Prostate gland (tissue), 2 donors: ENCODE results near the gene ATXN1. TPM values are rescaled to one million over a fixed set of nuclear protein-coding genes. Genes with fewer than 3 reads are reported as not detected.
A peak's percentile ranks its signal among the peaks of the same experiment; 100 is the strongest.

Experiments
- DNase-seq: peaks from one replicate; pipeline ENCODE4 v3.0.0-alpha.2; 2019; ENCODE audit warnings: low spot score
- H3K27ac ChIP-seq, 2 donors: fragments of 200-600 bp; sonication (generic); 2 replicates each; pipeline ENCODE4 v1.5.1; 2017 to 2019
- H3K27me3 ChIP-seq: fragments of 200-600 bp; sonication (generic); replicated peaks from 2 replicates; pipeline ENCODE4 v1.5.1; 2019; ENCODE audit not compliant: insufficient read depth
- H3K36me3 ChIP-seq, 2 donors: fragments of 200-600 bp; sonication (generic); 1 replicate in 1 of 2; 2 replicates in 1 of 2; pipeline versions ENCODE4 v1.5.1 to v1.8.1; 2017 to 2019
- H3K4me1 ChIP-seq: fragments of 200-600 bp; sonication (generic); replicated peaks from 2 replicates; pipeline ENCODE4 v1.5.1; 2019
- H3K4me3 ChIP-seq, 2 donors: fragments of 200-600 bp; sonication (generic); 2 replicates each; pipeline ENCODE4 v1.5.1; 2017 to 2019
- H3K9me3 ChIP-seq: fragments of 200-600 bp; sonication (generic); 2 replicates; pipeline ENCODE4 v1.5.1; 2017
- POLR2A ChIP-seq: fragments of 450-650 bp; IDR thresholded peaks from one replicate; pipeline ENCODE4 v1.6.1; 2016; ENCODE audit warnings: antibody characterized with exemption, mild to moderate bottlenecking
- POLR2AphosphoS5 ChIP-seq: sonication (generic); formaldehyde crosslinking; IDR thresholded peaks from one replicate; pipeline ENCODE4 v1.6.1; 2017; ENCODE audit warnings: antibody characterized with exemption
- WGBS: methylation state at CpG from one replicate; pipeline ENCODE4 v1.1.5; 2018; 5-methylcytosine and 5-hydroxymethylcytosine counted together
- intact Hi-C: fragments of 100-400 bp; cut with DNase I; formaldehyde crosslinking; loops from one replicate; pipeline ENCODE4 v1.14.2; 2022
- total RNA-seq, 2 donors: library from RNA; depleted of rRNA; stranded (reverse); fragments of >200 nt; gene quantifications; one replicate each; pipeline ENCODE4 v1.1.0, GENCODE V29; 2016
- TF ChIP-seq, protein P1 (sequence below), 4 experiments: fragments of 200-600 bp in 2 of 4; fragments of 450-650 bp in 2 of 4; sonication (generic) in 2 of 4; IDR thresholded peaks; 1 replicate in 3 of 4; 2 replicates in 1 of 4; pipeline ENCODE4 v1.5.1; 2016 to 2019; ENCODE audit warnings: antibody characterized with exemption in 4 of 4, mild to moderate bottlenecking in 2 of 4, moderate library complexity in 2 of 4

The ATXN1 gene
- total RNA-seq, 2 donors from 2014 or later, result 28.5 to 89.0 TPM

DNA sequence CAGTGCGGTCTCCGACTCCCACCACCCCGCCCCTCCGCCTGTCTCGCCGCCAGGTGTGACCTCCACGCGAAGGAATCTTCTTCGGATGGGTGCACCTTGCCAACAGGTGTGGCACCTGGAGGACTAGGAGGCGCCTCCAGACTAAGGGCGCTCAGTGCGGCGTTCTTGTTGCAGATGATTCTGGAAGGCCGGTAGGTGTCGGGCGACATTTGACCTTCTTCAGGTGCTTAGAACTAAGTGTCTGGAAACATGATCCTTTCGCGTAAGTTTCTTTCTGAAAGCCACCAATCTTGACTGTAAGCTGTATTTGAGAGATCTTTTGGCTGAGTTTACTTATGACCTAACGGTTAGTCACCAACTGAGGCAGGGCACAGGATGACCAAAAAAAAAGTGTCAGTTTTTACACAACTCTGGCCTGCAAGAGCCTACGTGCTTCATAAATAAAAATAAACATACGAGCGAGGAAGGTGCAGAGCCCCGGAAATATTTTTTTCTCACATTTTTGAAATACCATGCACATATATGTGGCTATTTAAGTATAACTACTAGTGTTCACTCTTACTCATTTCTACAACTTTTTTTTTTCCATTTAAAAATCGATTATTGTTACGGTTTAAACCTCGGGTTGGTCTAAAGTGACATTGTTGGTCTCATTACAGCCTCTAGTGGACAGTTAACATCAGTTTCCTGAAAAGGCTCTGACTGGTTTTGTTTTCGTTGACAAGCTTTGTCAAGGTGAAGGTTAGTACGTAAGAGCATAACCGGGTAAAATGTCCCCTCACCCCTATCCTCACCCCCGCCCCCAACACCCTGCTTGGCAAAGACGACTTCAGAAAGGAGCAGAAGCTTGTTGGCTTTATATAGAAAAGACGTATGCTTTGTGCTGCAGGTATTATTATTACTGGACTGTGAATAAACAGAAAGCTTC lies 1.6 kb upstream of the ATXN1 start:
- DNase-seq, result peak; percentile 65
- H3K27me3 ChIP-seq, result no peaks in the 10 kb centered on the region
- peak overlapping the region; percentile 97 to 98 for H3K27ac ChIP-seq
- peaks cover 12% of the 10 kb centered on the region for H3K4me1 ChIP-seq
- H3K4me3 ChIP-seq, result peak overlapping the region; percentile 90 to 99
- intact Hi-C loops, result loop anchor here (2.0 to 10.0 kb wide), 3 partner anchors 252 to 432 kb away; no protein-coding TSS in a partner anchor
- H3K36me3 ChIP-seq, result no peaks in the 10 kb centered on the region
- 2% methylated on average over 32 of the region's 32 CpGs for WGBS
- H3K9me3 ChIP-seq, result no peaks in the 10 kb centered on the region
- TF ChIP-seq POLR2AphosphoS5 (peak; percentile 19), POLR2A (peak; percentile 5)
- TF ChIP-seq, protein P1, sequence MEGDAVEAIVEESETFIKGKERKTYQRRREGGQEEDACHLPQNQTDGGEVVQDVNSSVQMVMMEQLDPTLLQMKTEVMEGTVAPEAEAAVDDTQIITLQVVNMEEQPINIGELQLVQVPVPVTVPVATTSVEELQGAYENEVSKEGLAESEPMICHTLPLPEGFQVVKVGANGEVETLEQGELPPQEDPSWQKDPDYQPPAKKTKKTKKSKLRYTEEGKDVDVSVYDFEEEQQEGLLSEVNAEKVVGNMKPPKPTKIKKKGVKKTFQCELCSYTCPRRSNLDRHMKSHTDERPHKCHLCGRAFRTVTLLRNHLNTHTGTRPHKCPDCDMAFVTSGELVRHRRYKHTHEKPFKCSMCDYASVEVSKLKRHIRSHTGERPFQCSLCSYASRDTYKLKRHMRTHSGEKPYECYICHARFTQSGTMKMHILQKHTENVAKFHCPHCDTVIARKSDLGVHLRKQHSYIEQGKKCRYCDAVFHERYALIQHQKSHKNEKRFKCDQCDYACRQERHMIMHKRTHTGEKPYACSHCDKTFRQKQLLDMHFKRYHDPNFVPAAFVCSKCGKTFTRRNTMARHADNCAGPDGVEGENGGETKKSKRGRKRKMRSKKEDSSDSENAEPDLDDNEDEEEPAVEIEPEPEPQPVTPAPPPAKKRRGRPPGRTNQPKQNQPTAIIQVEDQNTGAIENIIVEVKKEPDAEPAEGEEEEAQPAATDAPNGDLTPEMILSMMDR (IDR thresholded peaks at IDR 0.05), result peak; percentile 60 to 87 (median 77)

DNA sequence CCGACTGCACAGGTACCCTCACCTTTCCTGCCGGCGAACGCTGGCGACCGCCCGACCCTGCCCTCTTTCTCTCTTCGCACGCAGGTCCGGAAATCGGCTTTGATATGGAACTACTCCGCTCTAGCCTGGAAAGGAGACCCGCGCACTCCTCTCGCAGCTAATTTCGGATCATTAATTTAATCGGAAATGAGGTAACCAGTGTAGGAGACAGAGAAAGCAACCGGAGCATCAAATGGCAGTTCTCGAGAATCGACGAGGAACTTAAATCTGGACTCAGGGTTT lies 949 bp upstream of the ATXN1 start:
- TF ChIP-seq POLR2AphosphoS5, result no peak
- TF ChIP-seq, protein P1 (IDR thresholded peaks at IDR 0.05), result no peak
- no peak for TF ChIP-seq POLR2A
- peak overlapping the region; percentile 90 to 99 for H3K4me3 ChIP-seq
- H3K27me3 ChIP-seq, result no peaks in the 10 kb centered on the region
- peaks cover 13% of the 10 kb centered on the region for H3K4me1 ChIP-seq
- under 1% methylated on average over 21 of the region's 21 CpGs for WGBS
- intact Hi-C loops, result loop anchor here (2.0 to 10.0 kb wide), 3 partner anchors 251 to 431 kb away; no protein-coding TSS in a partner anchor
- no peaks in the 10 kb centered on the region for H3K36me3 ChIP-seq
- H3K27ac ChIP-seq, result peak overlapping the region; percentile 97 to 98
- no peaks in the 10 kb centered on the region for H3K9me3 ChIP-seq
- DNase-seq, result no peak

DNA sequence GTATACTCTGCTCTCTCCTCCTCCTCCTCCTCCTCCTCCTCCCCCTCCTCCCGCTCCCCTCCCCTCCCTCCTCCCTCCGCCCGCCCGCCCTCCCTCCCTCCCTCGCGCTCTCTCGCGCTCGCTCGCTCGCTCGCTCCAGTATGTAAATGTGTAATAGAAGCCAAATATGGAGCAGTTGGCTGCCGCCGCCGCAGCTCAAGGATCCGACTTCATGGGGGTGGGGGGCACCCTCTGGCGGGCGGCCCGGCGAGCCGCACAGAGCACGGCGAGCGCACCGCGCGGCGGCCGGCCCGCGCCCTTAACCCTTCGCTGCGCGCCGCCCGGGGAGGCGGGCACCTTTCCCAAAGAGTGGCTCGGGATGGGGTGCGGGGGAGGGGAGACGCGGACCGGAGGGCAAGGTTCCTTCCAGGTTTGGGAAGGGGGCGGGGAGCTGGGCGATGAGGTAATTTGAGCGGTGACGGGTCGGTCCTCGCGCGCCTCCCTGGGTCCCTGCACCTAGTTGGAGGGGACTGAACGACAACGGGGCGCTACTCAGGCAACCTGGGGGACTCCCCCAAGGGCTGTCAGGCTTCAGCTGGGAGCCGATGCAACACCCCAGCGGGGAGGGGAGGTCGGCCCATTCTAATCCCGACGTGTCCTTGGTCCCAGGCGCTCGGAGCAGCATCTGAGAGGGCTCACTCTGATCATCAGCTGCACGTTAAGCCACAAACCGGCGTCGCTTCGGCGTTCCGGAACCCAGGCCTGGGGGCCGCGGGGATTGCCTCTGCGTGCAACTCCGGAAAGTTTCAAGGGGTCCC lies 409 bp upstream of the ATXN1 start:
- intact Hi-C loops, result loop anchor here (2.0 to 10.0 kb wide), 3 partner anchors 251 to 431 kb away; no protein-coding TSS in a partner anchor
- 0% methylated on average over 45 of the region's 71 CpGs for WGBS

DNA sequence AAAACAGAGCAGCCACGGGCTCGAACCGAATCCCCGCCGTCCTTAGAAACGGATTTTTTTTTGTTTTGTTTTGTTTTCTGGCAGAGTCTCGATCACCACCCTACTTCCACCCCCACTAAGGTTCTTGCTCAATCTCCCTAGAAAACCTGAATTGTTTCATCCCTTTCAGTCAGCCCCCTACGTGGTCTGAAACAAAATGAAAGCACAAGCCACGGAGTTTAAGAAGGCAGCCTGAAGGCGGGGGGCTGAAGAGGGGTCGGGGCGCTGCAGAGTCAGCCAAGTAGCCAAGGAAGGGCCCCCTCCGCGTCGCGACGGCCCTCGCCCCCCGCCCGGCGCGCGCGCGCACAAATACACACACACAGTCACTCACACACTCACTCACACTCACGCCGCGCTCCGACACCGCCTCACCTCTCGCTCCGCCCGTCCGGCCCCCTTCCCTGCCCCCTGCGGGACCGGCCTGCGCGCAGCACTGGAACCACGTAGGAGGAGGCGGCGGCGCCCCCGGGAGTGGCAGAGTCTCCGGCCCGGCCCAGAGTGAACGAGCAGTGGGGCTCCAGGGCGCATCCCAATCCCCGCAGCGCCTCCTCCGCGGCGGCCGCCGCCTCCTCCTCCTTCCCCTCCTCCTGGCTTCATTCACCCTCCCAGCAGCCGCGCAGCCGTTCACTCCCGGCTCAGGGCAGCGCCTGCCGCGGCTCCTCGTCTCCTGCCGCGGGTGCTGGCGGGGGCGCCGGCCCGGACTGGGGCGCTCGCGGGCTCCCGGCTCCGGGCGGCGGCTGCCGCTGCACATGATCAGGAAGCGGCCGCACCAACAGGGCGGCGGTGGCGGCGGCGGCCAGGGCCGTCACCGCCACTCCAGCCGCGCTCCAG lies 1.4 kb downstream of the ATXN1 start:
- intact Hi-C loops, result loop anchor here (10.0 kb wide), 3 partner anchors 55 to 355 kb away; no protein-coding TSS in a partner anchor
- Histone ChIP-seq H3K36me3 (no peaks in the 10 kb centered on the region), H3K4me1 (peaks cover 17% of the 10 kb centered on the region), H3K4me3 (peak overlapping the region; percentile 90 to 99), H3K27me3 (no peaks in the 10 kb centered on the region), H3K27ac (peak overlapping the region; percentile 97 to 98), H3K9me3 (no peaks in the 10 kb centered on the region)
- TF ChIP-seq POLR2AphosphoS5 (peak; percentile 75), POLR2A (peak; percentile 90)
- TF ChIP-seq, protein P1 (IDR thresholded peaks at IDR 0.05), result peak in 3 of 4 experiments; percentile 15 to 30 (median 27)
- under 1% methylated on average over 64 of the region's 87 CpGs for WGBS
- DNase-seq, result peak; percentile 90

More for the DNA sequence above, 409 bp upstream of the ATXN1 start:
- no peaks in the 10 kb centered on the region for H3K27me3 ChIP-seq
- peaks cover 13% of the 10 kb centered on the region for H3K4me1 ChIP-seq
- peak overlapping the region; percentile 97 to 98 for H3K27ac ChIP-seq
- TF ChIP-seq POLR2AphosphoS5 (peak; percentile 46), POLR2A (peak; percentile 43)
- TF ChIP-seq, protein P1 (IDR thresholded peaks at IDR 0.05), result peak in 2 of 4 experiments; percentile 21 to 33
- DNase-seq, result peak; percentile 89
- H3K9me3 ChIP-seq, result no peaks in the 10 kb centered on the region
- H3K4me3 ChIP-seq, result peak overlapping the region; percentile 90 to 99
- no peaks in the 10 kb centered on the region for H3K36me3 ChIP-seq
